B cell (primary cell): ENCODE measurements around the gene OR6B2. TPM values are rescaled to one million over a fixed set of nuclear protein-coding genes. Genes with fewer than 3 reads are reported as not detected.
A peak's percentile ranks its signal among the peaks of the same experiment; 100 is the strongest.

Experiments used
- ATAC-seq: fragments of 200-7000 bp; cut with Tn5 transposase; one replicate; pipeline ENCODE4 v1.10.0; 2021; ENCODE audit warnings: low read depth, mild to moderate bottlenecking, moderate number of reproducible peaks, moderate library complexity
- CTCF ChIA-PET: fragments of 350-600 bp; sonication (Branson Sonifier 250); formaldehyde crosslinking; loops from one replicate; lab custom pipeline; 2021; ENCODE audit warnings: antibody characterized with exemption, inconsistent platforms; lab: Charles Lee
- POLR2A ChIA-PET: fragments of 350-600 bp; sonication (Branson Sonifier 250); formaldehyde crosslinking; loops from one replicate; lab custom pipeline; 2021; ENCODE audit warnings: antibody characterized with exemption; lab: Charles Lee
- DNase-seq: peaks from one replicate; pipeline ENCODE4 v3.0.0; 2013
- H2AFZ ChIP-seq: 2 replicates; pipeline ENCODE4 v1.6.1; 2012; ENCODE audit warnings: mild to moderate bottlenecking, low read depth, low read length; ENCODE audit not compliant: insufficient read depth, poor library complexity, severe bottlenecking
- H3K27ac ChIP-seq, 2 donors: 1 replicate in 1 of 2; 2 replicates in 1 of 2; pipeline ENCODE4 v1.5.1; 2012 to 2013; ENCODE audit warnings: low read length in 2 of 2, mild to moderate bottlenecking in 2 of 2, moderate library complexity in 1 of 2
- H3K27me3 ChIP-seq, 4 experiments: fragments of 200-600 bp in 1 of 4; sonication (generic) in 1 of 4; replicated peaks in 1 of 4; 1 replicate in 2 of 4; 2 replicates in 2 of 4; pipeline versions ENCODE4 v1.6.1 to v1.7.0; 2013 to 2016; ENCODE audit warnings: low read length in 3 of 4, mild to moderate bottlenecking in 2 of 4, mixed read lengths in 1 of 4, moderate library complexity in 1 of 4; ENCODE audit not compliant: insufficient read depth in 4 of 4, control insufficient read depth in 3 of 4; ENCODE audit errors: control extremely low read depth in 1 of 4
- H3K36me3 ChIP-seq, 2 experiments: replicated peaks in 1 of 2; 1 replicate in 1 of 2; 2 replicates in 1 of 2; pipeline versions ENCODE4 v1.6.1 to v1.7.1; 2013; ENCODE audit warnings: low read length in 1 of 2; ENCODE audit not compliant: insufficient read depth in 2 of 2, control insufficient read depth in 1 of 2; ENCODE audit errors: control extremely low read depth in 1 of 2, extremely low read depth in 1 of 2
- H3K4me1 ChIP-seq, 2 donors: fragments of 200-600 bp in 1 of 2; sonication (generic) in 1 of 2; 1 replicate in 1 of 2; 2 replicates in 1 of 2; pipeline versions ENCODE4 v1.5.1 to v1.6.1; 2013 to 2017; ENCODE audit warnings: low read length in 2 of 2; ENCODE audit not compliant: control insufficient read depth in 2 of 2, insufficient read depth in 2 of 2
- H3K4me2 ChIP-seq: replicated peaks from 2 replicates; pipeline ENCODE3; 2012; ENCODE audit warnings: mild to moderate bottlenecking, low read depth, low read length; ENCODE audit not compliant: poor library complexity, severe bottlenecking
- H3K4me3 ChIP-seq, 5 experiments: fragments of 200-600 bp in 1 of 5; sonication (generic) in 1 of 5; 1 replicate in 3 of 5; 2 replicates in 2 of 5; pipeline versions ENCODE4 v1.5.1 to v1.7.0; 2011 to 2016; ENCODE audit warnings: low read length in 4 of 5, mild to moderate bottlenecking in 4 of 5, low read depth in 2 of 5, control low read depth in 1 of 5, moderate library complexity in 1 of 5; ENCODE audit not compliant: insufficient read depth in 1 of 5; ENCODE audit errors: control extremely low read depth in 1 of 5, extremely low read depth in 1 of 5
- H3K79me2 ChIP-seq: fragments of 200-600 bp; sonication (generic); one replicate; pipeline ENCODE4 v1.6.0; 2016; ENCODE audit warnings: low read length; ENCODE audit not compliant: control insufficient read depth, insufficient read depth
- H3K9ac ChIP-seq: fragments of 200-600 bp; sonication (generic); 2 replicates; pipeline ENCODE4 v1.6.1; 2017; ENCODE audit warnings: mild to moderate bottlenecking, low read length, moderate library complexity
- H3K9me3 ChIP-seq, 3 donors: one replicate each; pipeline versions ENCODE4 v1.6.1 to v1.7.1; 2013; ENCODE audit warnings: low read length in 2 of 3; ENCODE audit not compliant: control insufficient read depth in 2 of 3, insufficient read depth in 1 of 3; ENCODE audit errors: control extremely low read depth in 1 of 3
- H4K20me1 ChIP-seq: 2 replicates; pipeline ENCODE4 v1.6.0; 2012; ENCODE audit warnings: mild to moderate bottlenecking, low read length; ENCODE audit not compliant: insufficient read depth, control insufficient read depth, poor library complexity, severe bottlenecking
- H3K27ac Mint-ChIP-seq: one replicate; pipeline ENCODE4 v1.8.0; 2021; ENCODE audit warnings: mixed read lengths
- H3K27me3 Mint-ChIP-seq: one replicate; pipeline ENCODE4 v1.8.0; 2021; ENCODE audit warnings: mixed read lengths
- H3K4me1 Mint-ChIP-seq: one replicate; pipeline ENCODE4 v1.8.0; 2021; ENCODE audit warnings: mixed read lengths
- H3K4me3 Mint-ChIP-seq: one replicate; pipeline ENCODE4 v1.8.0; 2021; ENCODE audit warnings: mixed read lengths
- H3K9me3 Mint-ChIP-seq: one replicate; pipeline ENCODE4 v1.8.0; 2022; ENCODE audit warnings: mixed read lengths; ENCODE audit not compliant: insufficient read depth
- CTCF ChIP-seq: fragments of 200-600 bp; IDR thresholded peaks from one replicate; pipeline ENCODE4 v1.8.0; 2022; ENCODE audit warnings: antibody characterized with exemption, mild to moderate bottlenecking
- EZH2 ChIP-seq: IDR thresholded peaks from 2 replicates; pipeline ENCODE4 v1.6.1; 2012; ENCODE audit warnings: borderline replicate concordance, low read depth, mild to moderate bottlenecking, moderate library complexity, low read length; ENCODE audit not compliant: insufficient read depth, poor library complexity, severe bottlenecking
- WGBS: methylation state at CpG from one replicate; pipeline ENCODE4 v1.1.5; 2013; ENCODE audit warnings: missing lambda C conversion rate; ENCODE audit not compliant: insufficient coverage; 5-methylcytosine and 5-hydroxymethylcytosine counted together
- intact Hi-C: fragments of 100-400 bp; cut with micrococcal nuclease; formaldehyde crosslinking; loops from one replicate; pipeline ENCODE4 v1.10.0; 2022
- polyA plus RNA-seq: library from polyadenylated mRNA; depleted of rRNA; stranded (reverse); fragments of >200 nt; gene quantifications from 2 replicates; pipeline ENCODE4 v1.2.3, GENCODE V29; 2012
- total RNA-seq, 2 donors: library from RNA; stranded (reverse); fragments of 120-200 nt in 1 of 2; gene quantifications; 1 replicate in 1 of 2; 2 replicates in 1 of 2; pipeline versions ENCODE4 v1.2.3 to v1.2.4, GENCODE V29; 2013 to 2022

The OR6B2 gene
- total and polyA plus RNA-seq, 2 donors (not counting 1 experiment from before 2014, with no cell fraction given), result not detected

DNA sequence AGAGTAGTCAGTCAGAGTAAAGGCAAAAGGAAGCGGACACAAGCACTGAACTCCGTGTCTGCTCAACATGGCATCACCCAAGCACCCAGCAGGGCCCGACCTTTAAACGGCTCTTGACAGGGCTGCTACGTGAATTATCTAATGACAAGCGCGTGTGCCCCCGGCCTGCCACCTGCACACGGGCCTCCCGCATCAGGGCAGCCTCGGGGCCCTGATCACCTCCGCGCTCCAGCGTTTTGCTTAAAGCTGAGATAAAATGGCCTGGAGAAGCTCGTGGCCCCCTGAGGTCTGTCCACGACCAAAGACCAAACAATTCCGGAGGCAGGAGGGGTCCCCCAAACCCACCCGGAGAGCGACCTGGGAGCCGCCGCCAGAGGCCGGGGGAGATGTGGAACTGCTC is 5.5 kb downstream of the OR6B2 start:
- H3K4me2 ChIP-seq, result peak overlapping the region; percentile 87
- H3K9ac ChIP-seq, result peak overlapping the region; percentile 95
- peak overlapping the region; percentile 61 to 92 for H3K27ac ChIP-seq
- peak; percentile 64 for DNase-seq
- peaks cover 53% of the 10 kb centered on the region for H3K79me2 ChIP-seq
- H3K27me3 ChIP-seq, result no peaks in the 10 kb centered on the region
- no peaks in the 10 kb centered on the region for H3K9me3 Mint-ChIP-seq
- peaks cover 11 to 15% of the 10 kb centered on the region in 2 donors for H3K4me1 ChIP-seq
- intact Hi-C loops, result loop anchor here (10.0 kb wide), 2 partner anchors 410 to 1600 kb away; partner anchors contain the start of genes ASB1 and GPC1
- CTCF ChIA-PET, result interaction anchor here (1.1 kb wide), 1 partner anchor 118 kb away, joined by 3 read pairs; no protein-coding TSS in a partner anchor
- TF ChIP-seq EZH2, result no peak
- peaks cover 19% of the 10 kb centered on the region for H3K4me1 Mint-ChIP-seq
- H3K27me3 Mint-ChIP-seq, result peaks cover 4% of the 10 kb centered on the region
- H3K4me3 Mint-ChIP-seq, result peak overlapping the region; percentile 95
- peak overlapping the region; percentile 99 for H2AFZ ChIP-seq
- no peak for ATAC-seq
- POLR2A ChIA-PET, result interaction anchor here (0.6 to 1.7 kb wide), 3 partner anchors 562 to 1039 kb away, joined by 4 to 9 read pairs (median 5); partner anchors contain the start of genes CAPN10 and HDAC4
- peaks cover 14% of the 10 kb centered on the region for H4K20me1 ChIP-seq
- whole genome bisulfite sequencing, result 1% methylated on average over 22 of the region's 22 CpGs
- peaks cover 2 to 17% of the 10 kb centered on the region in 2 experiments for H3K36me3 ChIP-seq
- H3K4me3 ChIP-seq, result peak overlapping the region; percentile 70 to 100 (median 97)
- H3K9me3 ChIP-seq, result peaks cover 0 to 4% (median 0%) of the 10 kb centered on the region in 3 donors
- H3K27ac Mint-ChIP-seq, result peak overlapping the region; percentile 94

DNA sequence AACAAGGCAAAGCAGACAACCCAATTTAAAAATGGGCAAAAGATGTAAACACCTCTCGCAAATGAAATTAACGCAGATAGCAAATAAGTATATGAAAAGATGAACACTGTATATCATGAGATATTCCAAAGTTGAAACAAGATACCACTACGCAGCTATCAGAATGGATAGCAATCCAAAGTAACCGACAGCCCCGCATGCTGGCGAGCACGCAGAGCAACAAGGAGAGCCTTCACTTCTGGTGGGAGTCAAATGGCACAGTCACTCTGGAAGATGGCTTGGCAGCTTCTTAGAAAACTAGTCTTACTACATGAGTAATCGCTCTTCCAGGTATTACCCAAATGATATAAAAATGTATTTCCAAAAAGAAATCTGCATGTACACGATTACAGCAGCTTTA is 6.4 kb downstream of the OR6B2 start:
- Histone ChIP-seq H3K9me3 (peaks cover 0 to 4% (median 0%) of the 10 kb centered on the region in 3 donors), H3K27me3 (no peaks in the 10 kb centered on the region), H3K79me2 (peaks cover 60% of the 10 kb centered on the region), H3K4me2 (peak overlapping the region; percentile 87), H3K9ac (peak overlapping the region; percentile 95), H2AFZ (no peak overlapping the region), H4K20me1 (peaks cover 14% of the 10 kb centered on the region), H3K36me3 (peaks cover 2 to 24% of the 10 kb centered on the region in 2 experiments), H3K4me3 (peak overlapping the region in 1 of 5 experiments; percentile 100), H3K4me1 (peaks cover 11 to 15% of the 10 kb centered on the region in 2 donors), H3K27ac (no peak overlapping the region)
- intact Hi-C loops, result loop anchor here (10.0 kb wide), 2 partner anchors 411 to 1599 kb away; partner anchors contain the start of genes ASB1 and GPC1
- ChIA-PET POLR2A (no interaction called here), CTCF (interaction anchor here (0.9 kb wide), 1 partner anchor 120 kb away, joined by 5 read pairs; no protein-coding TSS in a partner anchor)
- no peak for TF ChIP-seq CTCF
- no peak for TF ChIP-seq EZH2
- Mint-ChIP-seq H3K4me3 (peak overlapping the region; percentile 95), H3K27me3 (no peaks in the 10 kb centered on the region), H3K9me3 (no peaks in the 10 kb centered on the region), H3K27ac (peak overlapping the region; percentile 61), H3K4me1 (peaks cover 19% of the 10 kb centered on the region)
- ATAC-seq (no peak), DNase-seq (no peak)
- 79% methylated on average over 5 of the region's 9 CpGs for WGBS
